VCaP (cell line): ENCODE measurements around the gene NCOA7.
A peak's percentile ranks its signal among the peaks of the same experiment; 100 is the strongest.

Experiments
- H3K27ac ChIP-seq: fragments of 450-650 bp; 2 replicates; pipeline ENCODE4 v1.5.1; 2017
- TF ChIP-seq, protein P1 (sequence below): fragments of 450-650 bp; conservative IDR thresholded peaks from 2 replicates; pipeline ENCODE4 v1.5.1; 2017; ENCODE audit warnings: mild to moderate bottlenecking, moderate library complexity

The NCOA7 gene

GRCh38 chr6:125974214-125974866, 183.6 kb downstream of the NCOA7 start:
- no peak overlapping the region for H3K27ac ChIP-seq
- TF ChIP-seq, protein P1, sequence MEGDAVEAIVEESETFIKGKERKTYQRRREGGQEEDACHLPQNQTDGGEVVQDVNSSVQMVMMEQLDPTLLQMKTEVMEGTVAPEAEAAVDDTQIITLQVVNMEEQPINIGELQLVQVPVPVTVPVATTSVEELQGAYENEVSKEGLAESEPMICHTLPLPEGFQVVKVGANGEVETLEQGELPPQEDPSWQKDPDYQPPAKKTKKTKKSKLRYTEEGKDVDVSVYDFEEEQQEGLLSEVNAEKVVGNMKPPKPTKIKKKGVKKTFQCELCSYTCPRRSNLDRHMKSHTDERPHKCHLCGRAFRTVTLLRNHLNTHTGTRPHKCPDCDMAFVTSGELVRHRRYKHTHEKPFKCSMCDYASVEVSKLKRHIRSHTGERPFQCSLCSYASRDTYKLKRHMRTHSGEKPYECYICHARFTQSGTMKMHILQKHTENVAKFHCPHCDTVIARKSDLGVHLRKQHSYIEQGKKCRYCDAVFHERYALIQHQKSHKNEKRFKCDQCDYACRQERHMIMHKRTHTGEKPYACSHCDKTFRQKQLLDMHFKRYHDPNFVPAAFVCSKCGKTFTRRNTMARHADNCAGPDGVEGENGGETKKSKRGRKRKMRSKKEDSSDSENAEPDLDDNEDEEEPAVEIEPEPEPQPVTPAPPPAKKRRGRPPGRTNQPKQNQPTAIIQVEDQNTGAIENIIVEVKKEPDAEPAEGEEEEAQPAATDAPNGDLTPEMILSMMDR = peak; percentile 71

DNA sequence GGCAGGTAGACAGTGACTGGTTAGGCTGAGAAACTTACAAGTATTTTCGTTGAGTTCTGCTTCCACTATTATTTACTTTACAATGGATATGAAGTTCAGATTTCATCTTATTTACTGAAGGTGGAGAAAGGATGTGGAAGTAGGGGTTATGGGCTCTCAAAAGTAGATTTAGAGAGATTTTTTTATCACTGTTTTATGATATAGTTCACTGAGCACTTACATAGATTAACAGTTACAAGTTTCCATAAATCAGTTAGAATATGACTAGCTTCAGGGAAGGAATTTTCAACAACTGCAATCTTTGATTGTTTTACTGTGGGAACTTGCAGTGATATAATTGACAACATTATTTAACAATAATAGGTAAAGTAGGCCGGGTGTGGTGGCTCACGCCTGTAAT, 188.3 kb downstream of the NCOA7 start:
- TF ChIP-seq, protein P1 = no peak
- H3K27ac ChIP-seq = no peak overlapping the region
